Heart right ventricle (tissue), 16 donors: ENCODE results near the gene NIF3L1. TPM values are rescaled to one million over a fixed set of nuclear protein-coding genes. Genes with fewer than 3 reads are reported as not detected.

Source experiments
- ATAC-seq, 8 donors: fragments of 200-7000 bp; cut with Tn5 transposase; one replicate each; pipeline ENCODE4 v1.9.1; 2020; ENCODE audit warnings: mild to moderate bottlenecking in 8 of 8, moderate library complexity in 8 of 8, moderate number of reproducible peaks in 1 of 8
- DNase-seq, 2 donors: peaks; one replicate each; pipeline ENCODE4 v3.0.0-alpha.2; 2020
- H3K27ac ChIP-seq, 10 donors: fragments of 200-600 bp; sonication (generic) in 2 of 10; one replicate each; pipeline versions ENCODE4 v1.5.0 to v1.8.0; 2020 to 2022; ENCODE audit warnings: mild to moderate bottlenecking in 3 of 10
- H3K27me3 ChIP-seq, 7 donors: fragments of 200-600 bp; one replicate each; pipeline ENCODE4 v1.8.0; 2021 to 2022; ENCODE audit warnings: mild to moderate bottlenecking in 2 of 7
- H3K36me3 ChIP-seq, 9 donors: fragments of 200-600 bp; sonication (generic) in 1 of 9; one replicate each; pipeline versions ENCODE4 v1.5.0 to v1.8.0; 2020 to 2022; ENCODE audit warnings: mild to moderate bottlenecking in 2 of 9
- H3K4me1 ChIP-seq, 9 donors: fragments of 200-600 bp; sonication (generic) in 1 of 9; one replicate each; pipeline versions ENCODE4 v1.5.0 to v1.8.0; 2020 to 2022; ENCODE audit warnings: mild to moderate bottlenecking in 4 of 9
- H3K4me3 ChIP-seq, 10 donors: fragments of 200-600 bp; sonication (generic) in 2 of 10; one replicate each; pipeline versions ENCODE4 v1.5.0 to v1.8.0; 2020 to 2022; ENCODE audit warnings: mild to moderate bottlenecking in 7 of 10, moderate library complexity in 2 of 10
- H3K9me3 ChIP-seq, 11 donors: fragments of 200-600 bp in 10 of 11; sonication (generic) in 2 of 11; one replicate each; pipeline versions ENCODE4 v1.5.0 to v1.8.0; 2013 to 2022; ENCODE audit warnings: mild to moderate bottlenecking in 2 of 11, control low read depth in 1 of 11, moderate library complexity in 1 of 11
- CTCF ChIP-seq, 9 donors: fragments of 200-600 bp; sonication (generic) in 2 of 9; IDR thresholded peaks; one replicate each; pipeline versions ENCODE4 v1.5.0 to v1.8.0; 2021 to 2022; ENCODE audit warnings: antibody characterized with exemption in 9 of 9, mild to moderate bottlenecking in 5 of 9, moderate library complexity in 1 of 9
- WGBS, 2 donors: extraction: QIAGEN DNeasy Blood & Tissue Kit; methylation state at CpG; one replicate each; pipeline ENCODE4 v1.1.7; 2013; ENCODE audit warnings: inconsistent platforms in 1 of 2; 5-methylcytosine and 5-hydroxymethylcytosine counted together
- intact Hi-C, 10 donors: fragments of 100-400 bp; cut with DNase I; formaldehyde crosslinking; loops; one replicate each; pipeline versions ENCODE4 v1.11.1 to v1.14.2; 2022
- polyA plus RNA-seq, 2 donors: library from polyadenylated mRNA; stranded (reverse); fragments of 200-250 nt; gene quantifications; one replicate each; pipeline ENCODE4 v1.2.3, GENCODE V29; 2013
- total RNA-seq, 10 donors: library from RNA; stranded (reverse); fragmentation: NEBNext Ultra II Directional in 3 of 10; extraction: Animal tissue kit (Norgen Biotek cat#: 25700) in 3 of 10; gene quantifications; one replicate each; pipeline versions ENCODE4 v1.2.1 to v1.2.4, GENCODE V29; 2021 to 2023
- donor health status: Arrhythmogenic right ventricular cardiomyopathy.
- donor health status: ischemic (EF 13 %, LVEDD 7.1; RV severe dilation, severe dysfunction).
- donor health status: healthy with polysubstance abuse.
- donor health status: DM: no; HTN: yes; CAD: no.
- donor health status: DM: no; HTN: no; CAD: no.
- donor health status: ischemic (EF 25% LVEDD 6.9; RV normal size, moderate dysfunction).
- donor health status: ischemic (EF 25% LVEDD 5.7; RV mildly dilated, moderate dysfunction).
- donor health status: healthy.
- donor health status: DM: yes; HTN: yes; CAD: no.
- donor health status: Ischemic cardiomyopathy.
- donor health status: ischemic (EF 35%, LVEDD 5.7; RV mildly dilated, moderate dysfunction).
- donor health status: nonischemic (EF 11% LVEDD 7.7; RV severe dilation, severe dysfunction).
- donor health status: DM: yes; HTN: yes; CAD: no.
- donor health status: PGD.
- donor health status: ischemic (EF 29% LVEDD 5.4; RV normal size, mild dysfunction).
- donor health status: nonischemic (EF 23%, LVEDD 6.1; RV moderate dilation, normal function).

The NIF3L1 gene
- total and polyA plus RNA-seq, 12 donors: 10.5 to 31.7 (median 20.7) TPM

- intact Hi-C loops: no loop called here
- Histone ChIP-seq H3K27me3 (no peaks in the 10 kb centered on the region), H3K27ac (no peak overlapping the region), H3K36me3 (peaks cover 0 to 58% (median 54%) of the 10 kb centered on the region in 9 donors), H3K9me3 (no peaks in the 10 kb centered on the region), H3K4me3 (no peak overlapping the region), H3K4me1 (peaks cover 0 to 7% (median 0%) of the 10 kb centered on the region in 9 donors)
- TF ChIP-seq CTCF (IDR thresholded peaks at IDR 0.05): no peak
- DNase-seq (no peak), ATAC-seq (peak in 6 of 8 donors; percentile 20 to 63 (median 42))
- 67 to 71% methylated on average over 14 of the region's 14 CpGs for WGBS, 2 donors
Observed at GRCh38 chr2:200850512-200851256, 38.5 kb upstream of the NIF3L1 start.

- Histone ChIP-seq H3K9me3 (no peaks in the 10 kb centered on the region), H3K4me1 (peaks cover 0 to 16% (median 3%) of the 10 kb centered on the region in 9 donors), H3K36me3 (peaks cover 5 to 67% (median 63%) of the 10 kb centered on the region in 9 donors), H3K27me3 (no peaks in the 10 kb centered on the region), H3K4me3 (no peak overlapping the region), H3K27ac (no peak overlapping the region)
- intact Hi-C loops: no loop called here
- ATAC-seq (no peak), DNase-seq (no peak)
- WGBS, 2 donors: 96 to 97% methylated on average over 6 of the region's 6 CpGs
- TF ChIP-seq CTCF (IDR thresholded peaks at IDR 0.05): no peak
Observed at GRCh38 chr2:200851398-200852248, 37.5 kb upstream of the NIF3L1 start.

GRCh38 chr2:200852605-200853004 is 36.6 kb upstream of the NIF3L1 start:
- TF ChIP-seq CTCF (IDR thresholded peaks at IDR 0.05): no peak
- WGBS, 2 donors: 95% methylated on average over 2 of the region's 2 CpGs
- peaks cover 0 to 26% (median 6%) of the 10 kb centered on the region in 9 donors for H3K4me1 ChIP-seq
- H3K9me3 ChIP-seq: no peaks in the 10 kb centered on the region
- intact Hi-C loops: no loop called here
- H3K27me3 ChIP-seq: no peaks in the 10 kb centered on the region
- ATAC-seq (no peak), DNase-seq (no peak)
- no peak overlapping the region for H3K4me3 ChIP-seq
- H3K36me3 ChIP-seq: peaks cover 6 to 77% (median 73%) of the 10 kb centered on the region in 9 donors
- H3K27ac ChIP-seq: no peak overlapping the region

- Histone ChIP-seq H3K9me3 (no peaks in the 10 kb centered on the region), H3K4me3 (no peak overlapping the region), H3K27ac (no peak overlapping the region), H3K4me1 (peaks cover 12 to 68% (median 45%) of the 10 kb centered on the region in 9 donors), H3K36me3 (peaks cover 2 to 100% (median 81%) of the 10 kb centered on the region in 9 donors), H3K27me3 (no peaks in the 10 kb centered on the region)
- intact Hi-C loops: loop anchor here in 1 of 10 donors (5.0 kb wide), 1 partner anchor 45 kb away; the partner anchor contains the start of gene BZW1
- no peak for TF ChIP-seq CTCF (IDR thresholded peaks at IDR 0.05)
- 81 to 85% methylated on average over 8 of the region's 8 CpGs for WGBS, 2 donors
- ATAC-seq (no peak), DNase-seq (no peak)
Observed at GRCh38 chr2:200856806-200857205, 32.4 kb upstream of the NIF3L1 start.
